HG03139 (cell line): ENCODE data around the gene CLDN22.

ENCODE experiments used
- ATAC-seq: cut with Tn5 transposase; IDR thresholded peaks from one replicate; pipeline ENCODE4 v1.9.1; 2021; ENCODE audit not compliant: unreplicated experiment

Gene CLDN22

DNA sequence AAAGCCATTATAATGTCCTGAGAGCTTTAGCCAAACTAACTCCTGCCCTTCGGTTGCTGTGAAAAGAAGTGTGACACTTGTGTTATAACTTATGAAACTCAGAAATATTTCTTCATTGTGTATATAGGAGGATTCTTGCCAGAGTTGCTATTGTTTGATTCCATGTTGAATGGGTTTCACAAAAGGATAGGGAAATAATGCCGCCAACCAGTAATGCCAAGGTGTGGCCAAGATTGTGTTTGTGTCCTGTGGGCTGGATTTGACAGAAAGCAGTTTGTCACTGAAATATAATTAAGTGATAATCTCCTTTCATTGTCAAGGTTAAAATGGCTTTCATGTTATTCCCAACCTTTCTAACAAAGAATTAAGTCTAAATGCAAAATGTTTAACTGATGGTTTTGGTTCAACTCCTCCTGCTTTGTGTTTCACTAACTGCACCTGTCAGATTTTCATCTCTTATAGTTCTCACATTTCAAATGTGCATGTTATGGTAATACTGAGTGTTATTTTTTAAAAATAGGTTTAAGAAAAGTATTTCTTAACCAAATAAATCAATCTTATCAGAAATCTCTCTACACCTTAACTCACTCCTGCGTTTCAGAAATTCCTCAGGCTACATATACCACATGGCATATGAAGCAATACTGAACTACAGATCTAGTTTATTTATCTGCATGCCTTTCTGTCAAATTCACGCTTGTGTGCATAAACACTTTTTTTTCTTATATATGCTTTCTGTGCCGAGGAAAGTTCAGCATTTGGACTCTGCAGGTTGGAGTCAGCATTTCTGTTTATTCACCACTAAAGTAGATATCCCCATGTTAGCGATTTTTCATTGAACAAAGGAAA lies at the start of gene CLDN22:
Gene CLDN22 (minus strand): TSS at position 66 of the 849 bp plus-strand sequence. CDS start 58 bp downstream, at position 8.
- no peak for ATAC-seq

DNA sequence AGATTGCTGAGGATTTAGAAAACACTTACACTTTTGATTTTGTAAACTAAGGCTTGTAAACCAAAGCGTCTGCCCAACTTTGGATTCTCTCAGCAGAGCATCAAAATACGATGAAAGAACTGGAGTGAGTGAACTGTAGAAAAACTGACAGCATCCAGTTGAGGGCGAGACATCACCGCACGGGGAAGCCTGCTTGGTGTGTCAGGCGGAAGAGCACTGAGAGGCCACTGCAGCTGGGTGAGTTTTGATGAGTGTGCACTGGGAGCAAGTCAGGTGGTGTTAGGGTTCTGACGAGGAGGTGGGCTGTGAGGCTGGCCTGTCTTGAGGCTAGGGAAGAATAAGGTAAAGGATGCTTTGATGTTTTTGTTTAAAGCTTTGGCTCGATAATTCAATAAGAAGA lies 49.0 kb upstream of the CLDN22 start:
- no peak for ATAC-seq

DNA sequence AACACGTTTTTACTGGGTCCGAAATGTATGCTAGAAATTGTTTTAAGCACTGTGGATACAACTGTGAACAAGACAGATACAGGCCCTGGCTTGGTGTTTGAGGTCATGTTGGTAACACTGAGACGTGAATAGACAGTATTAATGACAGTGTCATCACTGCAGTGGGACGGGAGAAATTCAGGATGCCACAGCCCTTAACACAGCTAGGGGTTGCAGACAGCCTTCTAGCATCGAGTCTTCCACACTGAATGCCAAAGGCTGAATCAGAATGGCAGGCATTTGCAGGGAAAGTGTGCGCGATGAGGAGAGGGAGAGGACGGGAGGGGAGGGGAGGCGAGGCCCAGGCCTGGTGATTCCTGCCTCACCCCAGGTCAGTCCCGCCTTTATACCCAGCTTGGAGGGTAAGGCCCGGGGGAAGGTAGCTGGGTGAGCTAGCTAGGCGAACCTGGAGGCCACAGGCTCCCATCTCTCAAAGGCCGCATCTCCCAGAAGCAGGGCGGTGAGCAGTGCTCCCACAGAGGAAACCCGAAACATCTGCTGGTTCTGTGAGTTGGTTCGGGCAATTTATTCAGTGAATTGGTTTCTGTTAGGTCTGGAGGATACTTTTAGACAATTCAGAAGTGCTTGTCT lies 46.2 kb upstream of the CLDN22 start:
- no peak for ATAC-seq

DNA sequence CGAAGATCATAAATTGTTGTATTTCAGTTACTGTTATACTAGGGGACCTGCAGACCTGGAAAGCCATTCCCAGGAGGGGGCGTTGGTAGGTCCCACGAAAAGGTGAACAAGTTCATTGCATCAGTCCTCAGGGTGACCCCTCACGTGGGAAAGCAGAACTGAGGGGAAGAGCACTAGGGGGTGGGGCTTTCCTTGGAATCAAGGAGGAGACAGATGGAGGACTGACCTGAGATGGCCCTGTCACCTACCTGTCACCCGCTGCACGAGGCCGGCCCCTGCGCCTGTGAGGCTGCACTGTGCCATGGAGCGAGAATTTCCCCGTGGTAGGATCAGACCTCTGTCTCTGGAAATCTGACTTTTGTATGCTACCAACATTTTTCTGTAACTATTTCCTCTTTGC lies 43.9 kb upstream of the CLDN22 start:
- ATAC-seq = no peak

DNA sequence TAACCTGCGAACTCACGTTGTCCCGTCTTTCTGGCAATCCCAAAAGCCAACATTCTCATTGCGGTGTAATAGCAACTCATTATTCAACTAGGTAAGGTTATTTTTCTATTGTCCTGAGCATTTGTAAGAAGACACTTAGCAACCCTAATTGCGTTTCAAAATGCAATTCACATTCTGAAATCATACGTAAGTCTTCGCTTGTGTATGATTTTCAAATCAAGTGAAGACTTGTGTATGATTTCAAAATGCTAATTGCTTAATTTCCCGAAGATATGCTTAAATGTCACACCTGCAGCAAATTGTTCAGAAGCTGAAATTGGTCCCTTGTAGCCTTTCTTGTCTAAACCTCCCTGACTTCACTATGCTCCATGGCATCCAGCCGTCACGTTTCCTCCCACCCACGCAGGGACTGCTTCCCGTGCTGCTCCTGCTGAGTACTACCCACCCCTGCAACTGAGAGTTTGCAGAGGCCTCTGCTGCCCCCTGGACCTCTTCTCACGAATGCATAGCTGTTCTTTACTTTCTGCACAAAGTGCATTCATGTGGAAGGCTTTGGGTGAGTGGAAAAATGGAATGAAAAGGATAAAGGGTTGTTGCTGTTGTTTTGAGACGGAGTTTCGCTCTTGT lies 43.0 kb upstream of the CLDN22 start:
- no peak for ATAC-seq

DNA sequence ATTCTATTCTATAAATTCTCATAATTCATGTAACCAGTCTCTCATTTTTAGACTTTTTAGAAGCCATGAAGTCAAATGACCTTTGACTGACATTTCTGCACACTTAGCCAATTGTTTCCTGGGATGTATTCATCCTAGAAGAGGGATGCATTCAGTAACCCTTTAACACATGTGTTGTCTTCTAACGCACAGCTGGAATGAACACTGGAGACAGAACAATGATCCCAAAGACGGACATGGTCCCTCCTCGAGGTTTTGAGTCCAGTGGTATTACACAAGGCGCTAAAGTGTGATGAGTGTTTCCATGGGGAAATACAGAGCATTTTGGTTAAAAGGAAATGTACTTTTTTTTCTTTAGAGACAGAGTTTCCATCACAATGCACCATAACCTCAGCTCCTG lies 42.0 kb upstream of the CLDN22 start:
- ATAC-seq = no peak

DNA sequence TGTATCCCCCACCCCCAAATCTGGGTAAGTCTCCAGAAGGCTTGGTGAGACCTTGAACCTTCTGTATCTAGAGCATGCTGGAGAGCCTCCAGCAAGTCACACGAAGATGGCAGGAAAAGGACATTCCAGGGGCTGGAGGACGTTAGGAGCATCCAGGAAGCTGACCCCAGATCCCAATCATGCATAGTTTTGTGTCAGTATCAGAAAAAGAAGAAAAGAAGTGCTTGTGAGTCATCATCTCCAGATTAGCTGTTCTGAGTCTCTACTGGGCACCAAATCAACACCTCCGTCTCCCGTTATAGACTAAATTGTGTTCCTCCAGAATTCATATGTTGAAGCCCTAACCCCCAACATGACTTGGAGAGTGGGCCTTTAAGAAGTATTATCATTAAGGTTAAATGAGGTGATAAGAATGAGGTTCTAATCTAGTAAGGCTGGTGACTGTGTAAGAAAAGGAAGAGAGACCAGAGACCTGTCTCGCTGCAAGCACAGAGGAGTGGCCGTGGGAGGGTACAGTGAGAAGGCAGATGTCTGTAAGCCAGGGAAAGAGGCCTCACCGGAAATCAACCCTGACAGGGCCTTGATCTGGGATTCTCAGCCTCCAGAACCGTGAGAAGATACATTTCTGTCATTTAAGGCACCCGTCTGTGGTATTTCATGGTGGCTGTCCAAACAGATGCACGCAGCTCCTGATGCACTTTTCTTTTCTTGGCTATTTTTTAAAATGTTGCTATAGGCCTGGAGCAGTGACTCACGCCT lies 40.3 kb upstream of the CLDN22 start:
- no peak for ATAC-seq

DNA sequence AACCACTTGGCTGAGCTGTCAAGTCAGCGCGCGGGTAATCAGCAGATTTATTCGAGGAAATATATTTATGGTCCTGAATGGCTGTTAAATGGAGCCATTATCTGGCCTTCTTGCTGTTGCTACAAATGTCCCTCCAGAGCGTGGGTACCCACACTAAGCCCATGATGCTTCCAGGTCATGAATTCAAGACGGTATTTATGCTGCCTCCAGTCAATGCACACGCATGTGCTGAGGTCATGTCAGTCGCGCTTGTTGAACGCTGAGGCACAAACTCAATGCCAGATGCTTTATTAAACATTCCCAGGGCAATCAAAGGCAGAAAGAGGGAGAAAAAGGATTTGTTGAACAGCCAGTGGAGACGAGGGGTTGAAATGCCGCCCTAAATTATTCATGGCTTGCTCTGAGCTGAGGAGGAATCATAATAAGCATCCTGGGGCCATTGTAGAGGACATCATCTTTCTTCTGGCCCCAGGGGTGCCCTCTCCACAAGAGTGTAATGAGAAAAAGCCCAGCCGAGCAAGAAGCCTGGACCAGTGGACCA lies 38.2 kb upstream of the CLDN22 start:
- ATAC-seq = no peak

DNA sequence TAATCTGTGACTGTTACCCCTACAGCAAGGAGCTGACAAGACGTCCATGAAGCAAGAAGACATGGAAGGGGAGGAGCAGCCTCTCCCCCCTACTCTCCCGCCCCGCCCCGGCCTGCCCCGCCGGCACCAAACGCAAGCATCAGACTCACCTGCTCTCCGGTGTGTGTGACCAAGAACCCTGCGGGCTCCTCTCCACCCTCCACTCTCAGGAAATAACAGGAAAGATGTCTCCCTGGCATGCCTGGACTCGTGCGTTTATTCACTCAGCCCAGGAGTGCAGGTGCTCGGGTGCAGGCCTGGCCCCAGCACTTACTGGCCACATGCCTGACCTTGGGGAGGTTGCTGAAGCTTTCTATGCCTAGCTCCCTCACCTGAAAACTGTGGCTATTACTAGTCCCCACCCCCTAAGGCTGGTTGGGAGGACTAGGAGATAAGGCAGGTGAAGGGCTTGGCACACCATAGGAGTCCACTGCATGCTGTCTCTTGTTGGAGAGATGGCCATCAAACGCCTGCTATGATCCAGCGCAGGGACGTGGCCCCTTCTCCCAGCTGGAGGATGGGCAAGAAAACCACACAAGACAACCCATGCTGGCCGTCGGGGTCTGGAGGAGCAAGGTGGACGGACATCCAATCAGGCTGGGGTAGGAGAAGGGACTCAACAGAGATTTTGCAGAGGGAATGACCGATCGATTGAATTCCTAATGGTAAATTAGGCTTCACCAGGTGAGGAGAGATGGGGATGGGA lies 37.0 kb upstream of the CLDN22 start:
- no peak for ATAC-seq

DNA sequence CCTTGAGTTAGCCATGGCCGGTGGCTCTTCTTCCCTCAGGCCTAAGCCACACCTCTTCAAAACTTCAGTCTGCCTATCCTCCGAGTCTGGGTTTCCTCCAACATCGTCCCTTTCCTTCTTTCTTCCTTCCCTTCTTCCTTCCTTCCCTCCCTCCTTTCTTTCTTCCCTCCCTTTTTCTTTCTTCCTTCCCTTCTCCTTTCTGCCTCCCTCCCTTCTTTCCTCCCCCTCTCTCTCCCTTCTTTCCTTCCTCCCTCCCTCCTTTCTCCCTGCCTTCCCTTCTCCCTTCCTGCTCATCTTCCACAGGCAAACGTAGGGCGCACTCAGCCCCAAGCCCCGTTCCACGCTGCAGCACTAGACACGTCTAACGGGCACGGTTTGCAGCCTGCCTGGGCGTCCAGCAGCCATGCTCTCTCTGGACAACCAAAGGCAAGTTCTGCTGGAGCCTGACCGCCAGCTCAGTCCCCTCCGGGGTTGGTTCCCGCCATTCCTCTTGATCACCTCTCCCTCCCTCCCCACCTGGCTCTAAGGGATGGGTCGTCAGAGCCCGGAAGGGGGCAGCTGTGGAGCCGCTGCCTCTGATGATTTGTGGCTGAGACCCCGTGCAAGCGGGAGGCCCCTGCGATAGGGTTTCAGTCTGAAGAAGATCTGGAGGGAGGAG lies 36.2 kb upstream of the CLDN22 start:
- ATAC-seq = no peak

DNA sequence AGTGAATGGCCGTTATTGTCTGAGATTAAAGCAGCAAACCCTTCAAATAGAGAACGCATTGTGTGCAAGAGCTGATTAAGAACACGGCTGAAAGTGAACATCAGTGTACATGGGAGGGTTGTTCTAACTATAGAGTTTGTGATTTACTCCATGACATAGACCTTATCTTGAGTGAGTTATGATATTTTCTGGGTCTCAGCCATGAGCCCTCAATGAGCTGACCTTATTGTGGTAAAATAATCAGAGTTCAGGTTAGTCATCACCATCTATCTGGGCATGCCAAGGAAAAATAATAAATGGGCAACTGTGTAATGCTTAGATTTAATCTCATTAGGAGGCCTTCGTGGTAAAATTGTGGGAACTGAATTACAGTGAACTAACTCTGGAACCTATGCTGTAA lies 35.3 kb upstream of the CLDN22 start:
- ATAC-seq = no peak

DNA sequence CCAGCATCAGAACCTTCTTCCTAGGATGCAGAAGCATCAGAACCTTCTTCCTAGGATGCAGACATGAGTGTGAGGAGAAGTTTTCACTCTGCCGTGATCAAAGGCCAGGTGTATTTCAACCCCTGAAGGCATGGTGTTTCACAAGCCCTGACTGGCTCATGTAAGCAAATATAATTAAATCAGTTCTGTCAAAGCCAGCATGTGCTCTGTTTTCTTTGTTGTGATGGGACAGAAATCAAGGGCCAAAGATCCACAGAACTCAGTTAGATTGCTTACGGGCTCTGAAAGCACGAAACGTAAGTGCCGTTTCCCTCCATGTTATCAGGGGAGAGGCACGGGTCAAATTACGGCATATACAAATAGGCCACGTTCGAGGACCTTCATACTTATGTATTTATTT lies 34.1 kb upstream of the CLDN22 start:
- ATAC-seq = no peak

DNA sequence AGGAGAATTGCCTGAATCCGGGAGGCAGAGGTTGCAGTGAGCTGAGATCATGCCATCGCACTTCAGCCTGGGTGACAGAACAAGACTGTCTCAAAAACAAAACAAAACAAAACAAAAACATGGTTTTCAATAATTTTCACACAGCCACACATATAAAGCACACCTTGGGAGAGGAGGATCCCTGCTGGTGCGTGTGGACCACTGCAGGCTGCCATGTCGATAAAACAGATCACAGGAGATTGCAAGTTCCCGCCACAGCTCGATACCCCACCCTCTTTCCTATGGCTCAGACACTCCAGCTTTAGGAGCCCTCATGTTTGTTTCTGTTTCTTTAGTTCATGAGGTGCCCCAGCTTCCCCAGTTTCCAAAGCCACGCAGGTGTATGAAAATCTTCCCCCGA lies 33.5 kb upstream of the CLDN22 start:
- no peak for ATAC-seq

DNA sequence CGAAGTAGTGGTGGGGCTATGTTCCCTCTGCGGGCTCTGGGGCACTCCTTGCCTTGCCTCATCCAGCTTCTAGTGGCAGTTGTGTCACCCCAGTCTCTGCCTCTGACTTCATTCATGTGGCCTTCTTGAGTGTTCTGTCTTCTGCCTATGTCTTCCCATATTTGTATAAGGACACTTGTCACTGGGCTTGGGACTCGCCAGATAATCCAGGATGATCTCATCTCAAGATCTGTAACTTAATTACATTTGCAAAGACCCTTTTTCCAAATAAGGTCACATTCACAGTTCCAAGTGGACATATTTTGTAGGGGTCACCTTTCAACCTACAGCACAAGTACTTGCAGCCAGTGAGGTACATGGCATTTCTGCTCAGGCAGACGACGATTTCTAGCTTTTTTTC lies 32.5 kb upstream of the CLDN22 start:
- no peak for ATAC-seq

DNA sequence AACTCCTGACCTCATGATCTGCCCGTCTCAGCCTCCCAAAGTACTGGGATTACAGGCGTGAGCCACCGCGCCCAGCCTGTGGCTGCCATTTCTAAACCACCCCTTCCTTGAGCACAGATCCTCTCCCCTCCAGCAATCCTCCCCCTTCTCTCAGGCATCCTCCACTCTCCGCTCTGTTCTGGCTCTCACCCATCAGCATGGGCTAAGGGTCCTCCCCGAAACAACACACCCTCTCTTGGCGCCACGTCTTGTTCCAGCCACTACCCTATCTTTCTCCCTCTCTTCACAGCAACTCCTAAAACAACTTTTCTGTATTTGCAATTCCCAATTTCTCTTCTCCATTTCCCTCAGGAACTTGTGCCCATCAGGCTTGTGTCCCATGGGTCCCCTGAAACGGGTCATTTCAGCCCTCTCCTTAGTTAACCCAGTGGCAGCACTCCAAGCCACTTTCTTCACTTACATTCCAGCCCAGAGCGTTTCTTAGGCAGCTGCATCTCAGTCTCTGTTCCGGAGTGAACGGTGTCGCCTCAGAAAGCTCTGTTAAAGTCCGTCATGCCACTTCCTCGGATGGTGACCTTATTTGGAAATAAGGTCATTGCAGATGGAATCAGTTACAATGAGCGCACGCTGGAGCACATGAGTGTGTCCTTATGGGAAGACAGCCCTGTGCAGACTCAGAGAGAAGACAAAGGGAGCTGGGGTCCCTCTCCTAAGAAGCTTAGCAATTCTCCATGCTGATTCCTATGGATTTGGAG lies 30.4 kb upstream of the CLDN22 start:
- ATAC-seq = no peak

DNA sequence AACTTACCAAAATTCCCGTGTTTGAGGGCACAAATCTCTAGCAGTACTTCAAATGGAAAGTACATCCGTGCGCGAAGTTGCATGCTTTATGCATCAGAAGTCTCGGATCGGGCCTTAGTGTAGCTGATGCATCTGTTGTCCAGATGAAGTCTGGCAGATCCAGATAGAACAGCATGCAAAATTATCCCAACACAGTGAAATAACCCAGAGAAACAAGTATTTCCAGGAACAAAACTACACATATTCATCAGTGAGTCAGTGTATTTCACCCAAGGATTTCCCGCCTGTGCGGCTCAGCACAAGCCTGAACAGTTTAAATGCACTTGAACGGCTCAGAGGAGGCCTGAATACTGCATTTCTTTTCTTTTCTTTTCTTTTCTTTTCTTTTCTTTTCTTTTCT lies 29.6 kb upstream of the CLDN22 start:
- ATAC-seq = no peak

DNA sequence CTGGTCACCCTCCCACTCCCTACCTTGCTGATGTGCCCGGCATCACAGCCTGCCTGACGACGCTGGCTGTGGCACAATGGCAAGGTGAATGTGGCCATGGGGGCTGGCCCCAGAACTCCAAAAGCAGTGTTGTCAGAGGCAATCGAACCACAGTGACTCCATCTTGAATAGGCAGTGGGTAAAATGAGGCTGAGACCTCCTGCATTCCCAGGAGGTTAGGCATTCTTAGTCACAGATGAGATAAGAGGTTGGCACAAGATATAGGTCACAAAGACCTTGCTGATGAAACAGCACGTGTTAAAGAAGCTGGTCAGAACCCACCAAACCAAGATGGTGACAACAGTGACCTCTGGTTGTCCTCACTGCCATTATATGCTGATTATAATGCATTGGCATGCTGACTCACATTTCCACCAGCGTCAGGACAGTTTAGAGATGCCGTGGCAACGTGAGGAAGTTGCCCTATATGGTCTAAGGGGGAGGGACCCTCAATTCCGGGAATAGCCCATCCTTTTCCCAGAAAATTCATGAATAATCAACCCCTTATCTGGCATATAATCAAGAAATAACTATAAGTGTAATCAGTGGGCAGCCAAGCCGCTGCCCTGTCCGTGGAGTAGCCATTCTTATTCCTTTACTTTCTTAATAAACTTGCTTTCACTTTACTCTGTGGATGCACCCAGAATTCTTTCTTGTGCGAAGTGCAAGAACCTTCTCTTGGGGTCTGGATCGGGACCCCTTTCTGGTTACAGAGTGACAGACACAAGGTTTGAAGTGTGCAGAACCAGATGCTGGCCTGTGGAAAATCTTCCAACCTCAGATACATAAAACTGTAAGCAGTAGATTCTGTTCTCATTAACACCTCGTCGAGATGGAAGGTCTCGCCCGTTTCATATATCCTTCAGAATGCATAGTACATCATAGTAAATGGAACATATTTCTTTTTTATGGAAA lies 28.9 kb upstream of the CLDN22 start:
- no peak for ATAC-seq

DNA sequence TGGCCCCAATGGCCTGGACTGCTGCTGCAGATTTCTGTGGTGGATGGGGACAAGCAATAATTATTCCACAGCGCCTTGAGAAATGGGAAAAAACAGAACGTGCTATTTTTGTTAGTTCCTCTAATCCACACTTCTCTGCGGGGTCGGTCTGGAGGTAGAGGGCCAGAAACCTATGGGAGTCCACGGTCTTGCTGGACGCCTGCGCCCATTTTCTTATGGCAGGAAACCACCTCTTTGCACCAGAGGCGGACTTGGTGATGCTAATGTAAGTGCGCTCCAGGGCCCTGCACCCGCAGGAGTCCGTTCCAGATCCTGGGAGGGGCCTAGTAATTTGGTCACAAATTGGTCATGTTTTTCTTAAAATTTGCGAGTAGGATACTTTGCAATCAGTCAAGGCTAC lies 28.1 kb upstream of the CLDN22 start:
- ATAC-seq = no peak
